ENCODE data around the gene CIAO2B. TPM values are rescaled to one million over a fixed set of nuclear protein-coding genes. Genes with fewer than 3 reads are reported as not detected.

CIAO2B gene
- total RNA-seq, 1 donor = 97.4 TPM

GRCh38 chr16:66964049-66964448, 29.8 kb upstream of the CIAO2B start:
- no peak overlapping the region for H2AFZ ChIP-seq (ENCODE audit: low read length)
- H3K4me2 ChIP-seq (ENCODE audit: insufficient read depth, low read length) = no peak overlapping the region
- no peaks in the 10 kb centered on the region for H3K9me3 ChIP-seq (ENCODE audit: low read depth, low read length)
- peaks cover 4% of the 10 kb centered on the region for H3K4me1 ChIP-seq (ENCODE audit: insufficient read depth, low read length)
- DNase-seq (ENCODE audit: insufficient read length, low spot score, missing footprints) = no peak
- H4K20me1 ChIP-seq (ENCODE audit: insufficient read depth, low read length) = no peaks in the 10 kb centered on the region
- no peaks in the 10 kb centered on the region for H3K36me3 ChIP-seq (ENCODE audit: insufficient read depth, low read length)
- no peak overlapping the region for H3K4me3 ChIP-seq (ENCODE audit: insufficient read depth, low read length)
- H3K27ac ChIP-seq (ENCODE audit: low read depth, low read length) = no peak overlapping the region
- no peaks in the 10 kb centered on the region for H3K79me2 ChIP-seq (ENCODE audit: insufficient read depth, low read length)
- H3K27me3 ChIP-seq (ENCODE audit: insufficient read depth, low read length) = peaks cover 9% of the 10 kb centered on the region
- TF ChIP-seq CTCF (IDR thresholded peaks at IDR 0.05; ENCODE audit: extremely low read depth, low read depth, low read length) = no peak

- Histone ChIP-seq H4K20me1 (ENCODE audit: insufficient read depth, low read length) (no peaks in the 10 kb centered on the region), H3K79me2 (ENCODE audit: insufficient read depth, low read length) (no peaks in the 10 kb centered on the region), H3K4me3 (ENCODE audit: insufficient read depth, low read length) (no peak overlapping the region), H3K36me3 (ENCODE audit: insufficient read depth, low read length) (no peaks in the 10 kb centered on the region), H3K27ac (ENCODE audit: low read depth, low read length) (no peak overlapping the region), H3K4me2 (ENCODE audit: insufficient read depth, low read length) (no peak overlapping the region), H3K27me3 (ENCODE audit: insufficient read depth, low read length) (peaks cover 14% of the 10 kb centered on the region), H3K4me1 (ENCODE audit: insufficient read depth, low read length) (peaks cover 4% of the 10 kb centered on the region), H3K9me3 (ENCODE audit: low read depth, low read length) (no peaks in the 10 kb centered on the region), H2AFZ (ENCODE audit: low read length) (no peak overlapping the region)
- TF ChIP-seq CTCF (IDR thresholded peaks at IDR 0.05; ENCODE audit: extremely low read depth, low read depth, low read length) = no peak
- no peak for DNase-seq (ENCODE audit: insufficient read length, low spot score, missing footprints)
These were observed 27.7 kb upstream of the CIAO2B start for GRCh38 chr16:66961914-66962313.

GRCh38 chr16:66961065-66961744, 27.0 kb upstream of the CIAO2B start, which contains the start of gene CES3:
CES3 (plus strand) TSS chr16:66961266; CDS start chr16:66961308, 42 bp downstream.
- no peaks in the 10 kb centered on the region for H3K79me2 ChIP-seq (ENCODE audit: insufficient read depth, low read length)
- H2AFZ ChIP-seq (ENCODE audit: low read length) = peak within 1 kb of the TSS; percentile 72
- DNase-seq (ENCODE audit: insufficient read length, low spot score, missing footprints) = peak; percentile 95
- H3K4me3 ChIP-seq (ENCODE audit: insufficient read depth, low read length) = no peak within 1 kb of the TSS
- H3K4me1 ChIP-seq (ENCODE audit: insufficient read depth, low read length) = peaks cover 4% of the 10 kb centered on the region
- H3K27ac ChIP-seq (ENCODE audit: low read depth, low read length) = no peak within 1 kb of the TSS
- no peak within 1 kb of the TSS for H3K4me2 ChIP-seq (ENCODE audit: insufficient read depth, low read length)
- no peaks in the 10 kb centered on the region for H3K36me3 ChIP-seq (ENCODE audit: insufficient read depth, low read length)
- H3K27me3 ChIP-seq (ENCODE audit: insufficient read depth, low read length) = peaks cover 14% of the 10 kb centered on the region
- no peaks in the 10 kb centered on the region for H3K9me3 ChIP-seq (ENCODE audit: low read depth, low read length)
- TF ChIP-seq CTCF (IDR thresholded peaks at IDR 0.05; ENCODE audit: extremely low read depth, low read depth, low read length) = peak; percentile 93
- no peaks in the 10 kb centered on the region for H4K20me1 ChIP-seq (ENCODE audit: insufficient read depth, low read length)

GRCh38 chr16:66960270-66960669, 26.1 kb upstream of the CIAO2B start:
- TF ChIP-seq CTCF (IDR thresholded peaks at IDR 0.05; ENCODE audit: extremely low read depth, low read depth, low read length) = no peak
- Histone ChIP-seq H3K4me3 (ENCODE audit: insufficient read depth, low read length) (no peak overlapping the region), H3K4me2 (ENCODE audit: insufficient read depth, low read length) (no peak overlapping the region), H3K27ac (ENCODE audit: low read depth, low read length) (no peak overlapping the region), H3K27me3 (ENCODE audit: insufficient read depth, low read length) (peaks cover 11% of the 10 kb centered on the region), H4K20me1 (ENCODE audit: insufficient read depth, low read length) (no peaks in the 10 kb centered on the region), H3K79me2 (ENCODE audit: insufficient read depth, low read length) (no peaks in the 10 kb centered on the region), H3K4me1 (ENCODE audit: insufficient read depth, low read length) (peaks cover 4% of the 10 kb centered on the region), H3K36me3 (ENCODE audit: insufficient read depth, low read length) (no peaks in the 10 kb centered on the region), H3K9me3 (ENCODE audit: low read depth, low read length) (no peaks in the 10 kb centered on the region), H2AFZ (ENCODE audit: low read length) (no peak overlapping the region)
- no peak for DNase-seq (ENCODE audit: insufficient read length, low spot score, missing footprints)
